Peyer's patch (tissue), 4 donors: ENCODE data around the gene LDB1. TPM values are rescaled to one million over a fixed set of nuclear protein-coding genes. Genes with fewer than 3 reads are reported as not detected.

ENCODE experiments used
- DNase-seq, 3 donors: peaks; one replicate each; pipeline ENCODE4 v3.0.0-alpha.2; 2017 to 2019
- H3K27ac ChIP-seq, 4 donors: fragments of 200-600 bp; sonication (generic); one replicate each; pipeline ENCODE4 v1.5.1; 2016 to 2019
- H3K27me3 ChIP-seq, 2 donors: fragments of 200-600 bp; sonication (generic); one replicate each; pipeline ENCODE4 v1.5.1; 2019
- H3K36me3 ChIP-seq, 3 donors: fragments of 200-600 bp; sonication (generic); one replicate each; pipeline ENCODE4 v1.5.1; 2016 to 2019
- H3K4me1 ChIP-seq, 4 donors: fragments of 200-600 bp; sonication (generic); one replicate each; pipeline ENCODE4 v1.5.1; 2016 to 2019
- H3K4me3 ChIP-seq, 4 donors: fragments of 200-600 bp; sonication (generic); 1 replicate in 3 of 4; 2 replicates in 1 of 4; pipeline ENCODE4 v1.5.1; 2016 to 2019; ENCODE audit warnings: mild to moderate bottlenecking in 1 of 4
- H3K9me3 ChIP-seq, 4 donors: fragments of 200-600 bp; sonication (generic); one replicate each; pipeline ENCODE4 v1.5.1; 2016 to 2019; ENCODE audit warnings: mild to moderate bottlenecking in 1 of 4
- POLR2A ChIP-seq, 2 donors: fragments of 450-650 bp; IDR thresholded peaks; one replicate each; pipeline ENCODE4 v1.5.1; 2017; ENCODE audit warnings: antibody characterized with exemption in 2 of 2, mild to moderate bottlenecking in 2 of 2, moderate library complexity in 2 of 2
- total RNA-seq, 4 donors: library from RNA; depleted of rRNA; stranded (reverse); fragments of >200 nt; gene quantifications; one replicate each; pipeline ENCODE4 v1.1.0, GENCODE V29; 2016
- TF ChIP-seq, protein P1 (sequence below), 6 experiments: fragments of 450-650 bp in 4 of 6; fragments of 200-600 bp in 2 of 6; sonication (generic) in 1 of 6; IDR thresholded peaks; one replicate each; pipeline ENCODE4 v1.5.1; 2017 to 2019; ENCODE audit warnings: antibody characterized with exemption in 6 of 6, mild to moderate bottlenecking in 3 of 6, moderate library complexity in 1 of 6

LDB1 gene
- total RNA-seq, 4 donors from 2014 or later, result 19.6 to 67.7 (median 42.1) TPM

DNA sequence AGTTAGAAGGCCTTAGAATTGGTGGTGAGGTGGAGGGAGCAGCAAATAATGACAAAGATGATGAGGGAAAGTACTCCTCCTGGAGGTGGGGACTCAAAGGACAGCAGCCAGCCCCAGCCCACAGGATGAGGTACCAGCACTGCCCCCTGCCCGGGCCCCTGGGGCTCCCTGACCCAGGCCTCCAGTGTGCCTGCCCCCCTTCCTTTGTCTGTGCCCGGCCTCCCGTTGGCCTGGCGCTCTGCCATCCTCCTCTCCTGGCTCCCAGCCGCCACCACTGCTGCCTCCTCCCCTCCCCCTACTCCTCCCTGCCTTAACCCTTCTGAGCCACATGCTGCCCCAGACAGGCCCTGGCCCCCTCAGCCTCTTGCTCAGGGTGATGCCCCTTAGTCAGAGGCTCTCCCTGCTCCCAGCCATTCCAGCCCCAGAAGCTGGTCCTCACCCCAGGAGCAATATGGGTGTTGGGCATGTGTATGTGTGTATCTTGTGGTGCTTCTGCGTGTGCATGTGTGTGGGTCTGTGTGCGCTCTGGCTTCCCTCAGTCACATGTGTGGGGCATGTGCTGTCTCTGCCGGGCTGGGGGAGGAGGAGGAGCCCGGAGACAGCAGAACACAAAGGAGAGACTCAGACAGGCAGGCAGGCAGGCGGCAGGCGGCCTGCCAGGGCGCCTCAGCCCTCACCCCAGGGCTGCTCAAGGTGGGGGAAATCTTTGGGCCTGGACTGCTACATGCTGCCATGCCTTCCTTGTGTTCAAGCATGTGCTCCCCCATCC, 2.6 kb downstream of the LDB1 start:
- TF ChIP-seq, protein P1, sequence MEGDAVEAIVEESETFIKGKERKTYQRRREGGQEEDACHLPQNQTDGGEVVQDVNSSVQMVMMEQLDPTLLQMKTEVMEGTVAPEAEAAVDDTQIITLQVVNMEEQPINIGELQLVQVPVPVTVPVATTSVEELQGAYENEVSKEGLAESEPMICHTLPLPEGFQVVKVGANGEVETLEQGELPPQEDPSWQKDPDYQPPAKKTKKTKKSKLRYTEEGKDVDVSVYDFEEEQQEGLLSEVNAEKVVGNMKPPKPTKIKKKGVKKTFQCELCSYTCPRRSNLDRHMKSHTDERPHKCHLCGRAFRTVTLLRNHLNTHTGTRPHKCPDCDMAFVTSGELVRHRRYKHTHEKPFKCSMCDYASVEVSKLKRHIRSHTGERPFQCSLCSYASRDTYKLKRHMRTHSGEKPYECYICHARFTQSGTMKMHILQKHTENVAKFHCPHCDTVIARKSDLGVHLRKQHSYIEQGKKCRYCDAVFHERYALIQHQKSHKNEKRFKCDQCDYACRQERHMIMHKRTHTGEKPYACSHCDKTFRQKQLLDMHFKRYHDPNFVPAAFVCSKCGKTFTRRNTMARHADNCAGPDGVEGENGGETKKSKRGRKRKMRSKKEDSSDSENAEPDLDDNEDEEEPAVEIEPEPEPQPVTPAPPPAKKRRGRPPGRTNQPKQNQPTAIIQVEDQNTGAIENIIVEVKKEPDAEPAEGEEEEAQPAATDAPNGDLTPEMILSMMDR (IDR thresholded peaks at IDR 0.05), result peak in 1 of 6 experiments; percentile 16
- TF ChIP-seq POLR2A (IDR thresholded peaks at IDR 0.05), result no peak
- peaks cover 0 to 73% (median 46%) of the 10 kb centered on the region in 4 donors for H3K4me1 ChIP-seq
- H3K4me3 ChIP-seq, result peak overlapping the region in 3 of 4 donors; percentile 17 to 89 (median 61)
- H3K27ac ChIP-seq, result peak overlapping the region; percentile 97 to 99 (median 98)
- peak; percentile 61 to 78 (median 70) for DNase-seq
- no peaks in the 10 kb centered on the region for H3K27me3 ChIP-seq
- H3K36me3 ChIP-seq, result no peaks in the 10 kb centered on the region
- H3K9me3 ChIP-seq, result no peaks in the 10 kb centered on the region

GRCh38 chr10:102116656-102117055, 3.5 kb downstream of the LDB1 start:
- no peak for DNase-seq
- no peak for TF ChIP-seq POLR2A (IDR thresholded peaks at IDR 0.05)
- TF ChIP-seq, protein P1 (IDR thresholded peaks at IDR 0.05), result no peak
- peaks cover 0 to 2% (median 0%) of the 10 kb centered on the region in 3 donors for H3K36me3 ChIP-seq
- peak overlapping the region in 1 of 4 donors; percentile 61 for H3K4me3 ChIP-seq
- H3K4me1 ChIP-seq, result peaks cover 0 to 78% (median 46%) of the 10 kb centered on the region in 4 donors
- no peaks in the 10 kb centered on the region for H3K9me3 ChIP-seq
- H3K27ac ChIP-seq, result peak overlapping the region in 3 of 4 donors; percentile 97 to 99 (median 98)
- H3K27me3 ChIP-seq, result no peaks in the 10 kb centered on the region

- Histone ChIP-seq H3K9me3 (no peaks in the 10 kb centered on the region), H3K36me3 (peaks cover 0 to 11% (median 0%) of the 10 kb centered on the region in 3 donors), H3K4me3 (peak overlapping the region in 3 of 4 donors; percentile 75 to 87 (median 78)), H3K4me1 (peaks cover 0 to 73% (median 40%) of the 10 kb centered on the region in 4 donors), H3K27me3 (no peaks in the 10 kb centered on the region), H3K27ac (peak overlapping the region; percentile 79 to 98 (median 88))
- no peak for DNase-seq
- TF ChIP-seq POLR2A (IDR thresholded peaks at IDR 0.05), result no peak
- TF ChIP-seq, protein P1 (IDR thresholded peaks at IDR 0.05), result no peak
Measured at GRCh38 chr10:102115775-102116174, 4.4 kb downstream of the LDB1 start.

GRCh38 chr10:102114861-102115618, 5.1 kb downstream of the LDB1 start:
- no peaks in the 10 kb centered on the region for H3K9me3 ChIP-seq
- no peaks in the 10 kb centered on the region for H3K27me3 ChIP-seq
- H3K27ac ChIP-seq, result peak overlapping the region; percentile 79 to 98 (median 88)
- peaks cover 0 to 73% (median 40%) of the 10 kb centered on the region in 4 donors for H3K4me1 ChIP-seq
- peak; percentile 35 to 57 for TF ChIP-seq POLR2A (IDR thresholded peaks at IDR 0.05)
- TF ChIP-seq, protein P1 (IDR thresholded peaks at IDR 0.05), result no peak
- H3K4me3 ChIP-seq, result peak overlapping the region; percentile 54 to 87 (median 76)
- H3K36me3 ChIP-seq, result peaks cover 0 to 18% (median 0%) of the 10 kb centered on the region in 3 donors
- peak; percentile 92 to 96 (median 96) for DNase-seq

GRCh38 chr10:102113956-102114857, 6.0 kb downstream of the LDB1 start:
- Histone ChIP-seq H3K36me3 (peaks cover 0 to 26% (median 0%) of the 10 kb centered on the region in 3 donors), H3K4me1 (peaks cover 0 to 70% (median 40%) of the 10 kb centered on the region in 4 donors), H3K4me3 (peak overlapping the region; percentile 54 to 87 (median 76)), H3K27me3 (no peaks in the 10 kb centered on the region), H3K9me3 (no peaks in the 10 kb centered on the region), H3K27ac (peak overlapping the region; percentile 79 to 98 (median 88))
- DNase-seq, result peak in 2 of 3 donors; percentile 50 to 65
- no peak for TF ChIP-seq POLR2A (IDR thresholded peaks at IDR 0.05)
- TF ChIP-seq, protein P1 (IDR thresholded peaks at IDR 0.05), result no peak
